T follicular helper cell (primary cell): Measurements from ENCODE around the gene PKD1.

Experiments used
- DNase-seq: peaks from one replicate; pipeline ENCODE4 v3.0.0-alpha.2; 2020; ENCODE audit warnings: low read depth

Gene PKD1

GRCh38 chr16:2087748-2088631, 47.7 kb downstream of the PKD1 start:
- no peak for DNase-seq

DNA sequence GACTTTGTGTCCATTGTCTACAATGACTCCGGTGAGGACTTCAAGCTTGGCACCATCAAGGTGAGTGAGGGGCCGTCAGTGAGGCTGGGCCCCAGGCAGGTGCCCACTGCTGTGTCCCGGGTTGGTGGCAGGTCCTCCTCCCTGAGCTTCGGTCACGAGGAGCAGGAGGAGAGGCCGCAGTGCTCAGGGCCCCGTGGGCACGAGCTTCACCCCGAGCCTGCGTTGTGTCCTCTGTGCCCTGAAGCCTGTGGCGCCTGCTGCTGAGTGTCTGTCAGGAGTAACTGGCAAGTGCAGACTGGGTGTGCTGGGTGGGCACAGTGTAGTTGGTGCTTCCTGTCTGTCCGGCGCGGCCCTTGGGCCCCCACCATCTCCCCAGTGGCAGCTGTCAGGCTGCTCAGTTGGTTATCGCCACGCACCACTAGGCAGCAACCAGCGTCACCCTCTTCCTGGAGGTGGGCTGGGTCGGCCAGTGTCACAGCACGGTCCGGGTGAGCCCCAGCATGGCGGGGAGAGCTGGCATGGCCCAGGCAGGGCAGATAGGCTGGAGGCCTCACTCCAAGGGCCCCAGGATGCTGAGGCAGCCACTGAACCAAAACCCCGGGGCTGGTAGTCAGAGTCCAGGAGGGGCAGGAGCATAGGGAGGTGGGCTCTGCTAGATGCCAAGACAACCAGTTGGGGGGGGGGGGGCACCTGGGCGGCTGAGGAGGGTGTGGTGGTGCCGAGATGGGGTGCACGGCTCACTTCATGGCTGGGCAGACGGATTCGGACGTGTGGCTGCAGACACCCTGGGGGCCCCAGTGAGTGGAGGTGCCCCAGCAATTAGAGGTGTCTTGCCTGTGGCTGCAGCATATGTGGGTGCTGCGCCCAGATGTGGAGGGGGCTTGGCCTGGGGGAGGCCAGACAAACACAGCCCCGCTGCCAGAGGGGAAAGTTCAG, 48.6 kb downstream of the PKD1 start:
- no peak for DNase-seq

GRCh38 chr16:2086106-2086742, 49.5 kb downstream of the PKD1 start:
- no peak for DNase-seq

DNA sequence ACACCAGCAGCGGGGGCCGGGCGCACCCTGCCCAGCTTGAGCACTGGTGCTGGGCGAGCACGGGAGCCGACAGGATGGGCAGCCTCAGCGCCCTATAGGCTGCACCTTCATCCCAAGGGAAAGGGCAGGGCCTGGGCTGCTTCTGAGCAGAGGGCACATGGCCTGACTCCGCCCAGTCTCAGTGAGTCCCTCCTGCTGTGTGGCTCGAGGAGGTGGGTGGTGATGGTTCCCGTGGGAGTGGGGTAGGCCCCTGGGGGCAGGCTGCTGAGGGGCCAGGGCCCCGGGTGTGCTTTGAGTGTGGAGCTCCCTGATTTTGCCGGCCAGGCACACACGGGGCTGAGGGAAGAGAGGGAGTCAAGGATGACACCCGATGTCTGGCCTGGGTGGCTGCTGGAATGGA, 50.0 kb downstream of the PKD1 start:
- no peak for DNase-seq

DNA sequence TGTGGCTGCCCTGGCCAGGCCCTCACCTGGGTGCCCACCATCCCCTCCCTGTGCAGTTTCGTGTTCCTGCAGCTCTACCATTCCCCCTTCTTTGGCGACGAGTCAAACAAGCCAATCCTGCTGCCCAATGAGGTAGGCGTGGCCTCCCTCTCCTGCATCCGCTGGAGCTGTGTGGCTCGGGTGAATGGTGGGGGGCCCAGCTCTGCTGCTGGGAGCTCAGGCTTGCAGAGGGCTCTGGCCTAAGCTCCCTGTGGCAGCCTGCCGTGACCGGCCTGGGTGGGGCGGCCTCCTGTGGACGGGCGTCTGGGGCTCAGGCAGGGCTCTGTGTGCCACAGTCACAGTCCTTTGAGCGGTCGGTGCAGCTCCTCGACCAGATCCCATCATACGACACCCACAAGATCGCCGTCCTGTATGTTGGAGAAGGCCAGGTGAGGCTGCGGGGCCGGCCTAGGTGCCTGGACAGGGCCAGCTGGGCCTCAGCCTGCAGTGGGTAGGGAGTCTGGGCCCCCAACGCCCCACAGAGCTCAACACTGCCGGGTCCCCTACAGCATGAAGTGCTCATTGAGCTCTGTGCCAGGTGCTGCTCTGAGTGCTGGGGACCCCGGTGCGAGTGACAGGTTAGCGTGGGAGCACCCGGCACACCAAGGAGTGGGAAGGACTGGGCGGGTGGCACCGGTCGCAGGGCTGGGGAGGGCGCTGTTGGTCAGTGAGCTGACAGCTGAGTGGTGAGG, 50.6 kb downstream of the PKD1 start:
- DNase-seq: no peak

DNA sequence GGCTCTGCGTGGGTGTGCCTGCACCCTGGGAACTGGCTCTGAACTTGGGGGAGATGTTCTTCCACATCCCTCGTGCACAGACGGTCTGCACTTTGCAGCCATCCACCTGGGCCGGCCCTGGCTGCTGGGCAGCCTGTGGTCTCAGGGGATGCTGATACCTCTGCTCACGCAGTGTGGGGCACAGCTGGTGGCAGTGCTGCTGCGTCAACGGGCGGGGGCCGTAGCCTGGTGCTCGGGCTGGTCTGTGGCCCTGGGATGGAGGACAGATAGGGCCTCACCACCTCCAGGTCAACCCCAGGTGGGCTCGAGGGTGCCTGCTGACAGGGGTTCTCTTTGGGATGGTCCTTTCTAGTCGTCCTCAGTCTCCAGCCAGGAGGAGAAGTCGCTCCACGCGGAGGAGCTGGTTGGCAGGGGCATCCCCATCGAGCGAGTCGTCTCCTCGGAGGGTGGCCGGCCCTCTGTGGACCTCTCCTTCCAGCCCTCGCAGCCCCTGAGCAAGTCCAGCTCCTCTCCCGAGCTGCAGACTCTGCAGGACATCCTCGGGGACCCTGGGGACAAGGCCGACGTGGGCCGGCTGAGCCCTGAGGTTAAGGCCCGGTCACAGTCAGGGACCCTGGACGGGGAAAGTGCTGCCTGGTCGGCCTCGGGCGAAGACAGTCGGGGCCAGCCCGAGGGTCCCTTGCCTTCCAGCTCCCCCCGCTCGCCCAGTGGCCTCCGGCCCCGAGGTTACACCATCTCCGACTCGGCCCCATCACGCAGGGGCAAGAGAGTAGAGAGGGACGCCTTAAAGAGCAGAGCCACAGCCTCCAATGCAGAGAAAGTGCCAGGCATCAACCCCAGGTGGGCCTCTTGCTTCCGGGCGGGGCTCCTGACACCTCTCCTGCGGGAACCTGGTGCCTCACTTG, 51.6 kb downstream of the PKD1 start:
- DNase-seq: no peak

DNA sequence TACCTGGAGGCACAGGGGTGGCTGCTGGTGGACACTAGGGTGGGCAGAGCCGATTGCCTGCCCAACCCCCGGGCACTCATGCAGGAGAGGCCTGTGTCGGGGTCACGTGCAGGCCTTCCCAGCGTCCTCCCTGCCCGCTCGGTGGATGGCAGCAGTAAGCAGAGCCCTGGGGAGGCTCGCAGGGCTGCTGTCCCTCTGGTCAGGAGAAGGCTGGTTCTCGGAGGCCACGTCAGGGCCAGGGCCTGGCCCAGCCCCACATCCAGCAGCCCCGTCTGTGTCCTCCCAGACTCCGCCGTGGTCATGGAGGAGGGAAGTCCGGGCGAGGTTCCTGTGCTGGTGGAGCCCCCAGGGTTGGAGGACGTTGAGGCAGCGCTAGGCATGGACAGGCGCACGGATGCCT, 52.3 kb downstream of the PKD1 start:
- DNase-seq: no peak

DNA sequence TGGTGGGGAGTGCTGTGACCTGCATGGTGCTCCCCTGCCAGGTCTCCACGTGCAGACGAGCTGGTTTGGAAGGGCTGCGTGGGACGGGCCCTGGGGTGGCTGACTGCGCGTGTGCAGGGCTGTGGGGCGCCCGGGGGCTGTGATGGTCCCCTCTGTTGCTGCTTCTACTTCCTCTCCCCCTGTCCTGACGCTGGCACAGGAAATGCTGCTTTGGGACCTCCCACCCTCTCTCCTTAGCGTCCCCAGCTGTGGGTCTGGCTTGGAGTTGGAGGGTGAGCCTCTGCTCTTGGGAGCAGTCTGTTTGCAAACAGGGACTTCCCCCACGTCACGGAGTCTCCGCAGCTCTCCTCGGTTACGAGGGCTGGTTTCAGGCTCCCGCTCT, 52.7 kb downstream of the PKD1 start:
- DNase-seq: no peak

DNA sequence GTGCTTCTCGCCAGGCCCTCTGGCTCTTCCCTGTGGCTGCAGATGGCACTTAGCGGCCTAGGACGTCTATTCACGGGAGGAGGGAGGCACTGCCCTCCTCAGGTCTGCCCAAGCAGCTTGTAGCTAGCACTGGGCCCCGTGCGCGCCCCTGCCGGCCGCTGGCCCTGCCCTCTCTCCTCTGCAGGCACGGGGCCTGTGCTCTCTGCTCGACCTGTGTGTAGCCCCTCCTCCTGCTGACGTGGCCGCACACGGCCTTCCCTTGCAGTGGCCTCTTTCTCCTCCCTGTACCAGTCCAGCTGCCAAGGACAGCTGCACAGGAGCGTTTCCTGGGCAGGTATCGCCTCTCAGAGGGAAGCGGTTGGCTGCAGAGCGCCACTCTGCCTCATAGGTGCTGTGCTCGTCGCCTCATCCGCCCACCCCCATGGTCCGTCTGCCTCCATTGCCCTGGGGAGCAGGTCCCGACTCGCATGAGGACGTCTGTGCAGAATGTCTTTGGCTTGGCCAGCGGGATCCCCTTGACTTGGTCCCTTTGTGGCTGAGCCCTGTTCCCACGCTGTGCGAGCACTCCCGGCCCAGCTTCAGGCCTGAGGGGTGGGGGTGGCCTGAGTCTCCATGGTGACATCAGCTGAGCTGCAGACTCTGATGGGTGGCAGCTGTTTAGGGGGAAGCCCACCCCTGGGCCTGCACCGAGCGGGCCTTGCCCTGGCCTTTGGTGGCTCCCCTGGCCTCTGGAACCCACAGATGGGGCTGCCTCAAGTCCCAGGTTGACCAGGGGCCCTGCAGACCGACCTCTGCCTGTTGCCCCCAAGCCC, 53.3 kb downstream of the PKD1 start:
- DNase-seq: no peak

DNA sequence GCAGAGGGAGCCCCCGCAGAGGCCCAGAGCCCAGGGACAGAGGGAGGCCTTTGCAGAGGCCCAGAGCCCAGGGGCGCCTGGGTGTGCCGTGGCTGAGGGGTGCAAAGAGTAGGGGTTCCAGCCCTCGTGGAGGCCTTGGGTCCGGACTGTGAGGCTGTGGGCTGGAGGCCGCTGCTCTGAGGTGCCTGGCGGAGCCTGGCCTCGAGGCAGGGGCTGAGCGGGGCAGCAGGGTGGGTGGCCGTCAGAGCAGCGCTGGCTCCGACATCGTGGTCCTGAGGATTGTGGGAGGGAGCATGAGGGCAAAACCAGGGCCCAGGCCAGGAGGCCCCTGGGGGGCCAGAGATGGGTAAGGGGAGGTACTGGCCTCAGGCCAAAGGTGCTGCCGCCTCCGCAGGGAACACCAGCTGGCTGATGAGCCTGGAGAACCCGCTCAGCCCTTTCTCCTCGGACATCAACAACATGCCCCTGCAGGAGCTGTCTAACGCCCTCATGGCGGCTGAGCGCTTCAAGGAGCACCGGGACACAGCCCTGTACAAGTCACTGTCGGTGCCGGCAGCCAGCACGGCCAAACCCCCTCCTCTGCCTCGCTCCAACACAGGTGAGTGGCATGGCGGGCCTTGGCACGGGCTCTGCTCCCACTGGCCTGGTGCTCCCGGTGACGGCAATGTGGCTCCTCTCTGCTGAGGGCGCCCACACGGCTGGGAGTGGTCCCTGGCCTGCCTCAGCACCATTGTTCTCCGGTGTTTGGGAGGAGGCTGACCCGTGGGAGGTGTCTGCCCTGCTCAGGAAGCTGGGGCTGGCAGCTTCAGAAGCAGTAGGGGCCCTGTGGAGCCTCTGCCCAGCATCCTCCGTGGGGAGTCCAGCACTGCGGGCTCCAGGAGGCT, 54.3 kb downstream of the PKD1 start:
- DNase-seq: no peak

- no peak for DNase-seq
Observed at GRCh38 chr16:2079991-2080390, 55.7 kb downstream of the PKD1 start.

- no peak for DNase-seq
Observed at GRCh38 chr16:2079311-2079800, 56.3 kb downstream of the PKD1 start.

GRCh38 chr16:2078691-2079090, 57.0 kb downstream of the PKD1 start:
- no peak for DNase-seq

DNA sequence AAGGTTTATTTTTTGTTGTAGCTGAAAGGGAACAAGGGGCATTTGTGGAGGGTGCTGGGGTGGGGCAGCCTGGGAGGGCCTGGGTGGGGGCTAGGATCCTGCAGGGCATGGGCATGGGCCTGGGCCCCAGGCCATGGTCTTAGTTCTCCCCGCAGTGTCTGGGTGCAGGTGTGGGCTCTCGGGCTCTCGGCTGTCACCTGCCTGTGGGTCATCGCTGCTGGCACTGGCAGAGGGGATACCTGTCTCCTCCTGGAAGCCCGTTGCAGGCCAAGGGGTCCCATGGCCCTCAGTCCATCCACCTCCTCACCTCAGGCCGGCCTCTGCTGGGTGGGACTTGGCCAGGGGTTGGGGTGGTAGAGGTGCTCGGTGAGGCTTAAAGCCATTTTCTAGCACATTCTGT, 57.6 kb downstream of the PKD1 start:
- no peak for DNase-seq

GRCh38 chr16:2077696-2078095, 58.0 kb downstream of the PKD1 start:
- no peak for DNase-seq

DNA sequence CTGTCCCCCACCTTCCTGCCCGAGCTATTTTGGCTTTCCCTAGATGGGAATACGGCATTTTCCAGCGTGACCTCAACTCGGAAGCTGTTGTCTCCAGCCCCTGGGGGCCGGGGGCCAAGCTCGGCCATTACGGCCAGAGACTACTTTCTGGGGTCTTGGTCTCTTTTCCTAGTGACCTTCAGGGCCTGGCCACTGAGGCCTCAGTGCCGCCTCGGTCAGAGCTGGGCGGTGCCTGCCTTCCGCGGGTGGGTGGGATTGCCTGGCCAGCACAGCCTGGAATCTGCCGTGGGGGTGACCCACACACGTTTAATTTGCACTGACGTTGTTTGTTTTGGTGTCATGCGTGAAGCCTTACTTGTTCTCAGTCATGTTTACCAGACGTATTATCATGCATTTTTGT, 58.7 kb downstream of the PKD1 start:
- DNase-seq: no peak

GRCh38 chr16:2076072-2076865, 59.4 kb downstream of the PKD1 start:
- DNase-seq: no peak

DNA sequence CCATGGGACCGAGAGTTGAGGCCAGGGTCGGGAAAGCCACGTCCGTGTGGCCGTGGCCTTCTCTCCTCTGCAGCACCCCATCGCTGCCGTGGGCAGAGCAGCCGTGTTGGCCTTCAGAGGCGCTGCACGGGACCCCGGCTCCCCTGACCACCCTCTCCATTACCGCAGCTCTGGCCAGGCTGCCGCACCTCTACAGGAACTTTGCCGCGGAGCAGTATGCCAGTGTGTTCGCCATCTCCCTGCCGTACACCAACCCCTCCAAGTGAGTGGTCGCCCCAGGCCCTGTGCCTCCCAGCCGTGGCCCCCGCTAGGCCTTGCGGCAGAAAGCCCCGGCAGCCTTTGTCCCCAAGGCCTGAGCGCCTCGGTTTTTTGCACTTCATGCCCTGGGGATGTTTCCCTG, 60.1 kb downstream of the PKD1 start:
- no peak for DNase-seq
